Measurements from ENCODE around the gene BCL2L2. TPM values are rescaled to one million over a fixed set of nuclear protein-coding genes. Genes with fewer than 3 reads are reported as not detected.

Gene BCL2L2
- total and polyA plus RNA-seq, 10 of the 15 experiments (the other 5 are each of a cell fraction or from before 2014, with no cell fraction given), result 1.4 to 14.7 (median 7.1) TPM

DNA sequence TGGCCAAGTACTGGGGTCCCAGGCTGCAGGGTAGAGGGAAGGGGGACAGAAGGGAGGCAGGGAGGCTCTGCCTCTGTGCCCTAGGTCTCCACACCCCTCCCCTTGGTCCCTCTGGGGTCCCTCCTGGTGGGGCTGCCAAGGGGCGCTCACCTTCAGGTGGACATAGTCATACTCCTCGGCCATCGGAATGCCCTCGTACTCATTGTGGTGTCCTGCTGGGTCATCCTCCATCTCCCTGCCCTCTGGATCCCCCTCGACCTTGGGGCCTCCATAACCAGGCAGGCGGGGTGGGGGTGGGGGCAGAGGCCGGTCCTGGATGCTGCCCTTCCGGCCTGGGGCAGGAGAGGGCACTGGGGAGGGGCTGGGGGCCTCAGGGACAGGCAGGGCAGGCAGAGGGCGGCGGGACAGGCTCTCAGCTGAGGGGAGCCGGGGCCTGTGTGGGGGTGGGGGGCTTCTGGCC lies 52.6 kb downstream of the BCL2L2 start (continued):
- TF ChIP-seq, protein P1, sequence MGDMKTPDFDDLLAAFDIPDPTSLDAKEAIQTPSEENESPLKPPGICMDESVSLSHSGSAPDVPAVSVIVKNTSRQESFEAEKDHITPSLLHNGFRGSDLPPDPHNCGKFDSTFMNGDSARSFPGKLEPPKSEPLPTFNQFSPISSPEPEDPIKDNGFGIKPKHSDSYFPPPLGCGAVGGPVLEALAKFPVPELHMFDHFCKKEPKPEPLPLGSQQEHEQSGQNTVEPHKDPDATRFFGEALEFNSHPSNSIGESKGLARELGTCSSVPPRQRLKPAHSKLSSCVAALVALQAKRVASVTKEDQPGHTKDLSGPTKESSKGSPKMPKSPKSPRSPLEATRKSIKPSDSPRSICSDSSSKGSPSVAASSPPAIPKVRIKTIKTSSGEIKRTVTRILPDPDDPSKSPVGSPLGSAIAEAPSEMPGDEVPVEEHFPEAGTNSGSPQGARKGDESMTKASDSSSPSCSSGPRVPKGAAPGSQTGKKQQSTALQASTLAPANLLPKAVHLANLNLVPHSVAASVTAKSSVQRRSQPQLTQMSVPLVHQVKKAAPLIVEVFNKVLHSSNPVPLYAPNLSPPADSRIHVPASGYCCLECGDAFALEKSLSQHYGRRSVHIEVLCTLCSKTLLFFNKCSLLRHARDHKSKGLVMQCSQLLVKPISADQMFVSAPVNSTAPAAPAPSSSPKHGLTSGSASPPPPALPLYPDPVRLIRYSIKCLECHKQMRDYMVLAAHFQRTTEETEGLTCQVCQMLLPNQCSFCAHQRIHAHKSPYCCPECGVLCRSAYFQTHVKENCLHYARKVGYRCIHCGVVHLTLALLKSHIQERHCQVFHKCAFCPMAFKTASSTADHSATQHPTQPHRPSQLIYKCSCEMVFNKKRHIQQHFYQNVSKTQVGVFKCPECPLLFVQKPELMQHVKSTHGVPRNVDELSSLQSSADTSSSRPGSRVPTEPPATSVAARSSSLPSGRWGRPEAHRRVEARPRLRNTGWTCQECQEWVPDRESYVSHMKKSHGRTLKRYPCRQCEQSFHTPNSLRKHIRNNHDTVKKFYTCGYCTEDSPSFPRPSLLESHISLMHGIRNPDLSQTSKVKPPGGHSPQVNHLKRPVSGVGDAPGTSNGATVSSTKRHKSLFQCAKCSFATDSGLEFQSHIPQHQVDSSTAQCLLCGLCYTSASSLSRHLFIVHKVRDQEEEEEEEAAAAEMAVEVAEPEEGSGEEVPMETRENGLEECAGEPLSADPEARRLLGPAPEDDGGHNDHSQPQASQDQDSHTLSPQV (IDR thresholded peaks at IDR 0.05), result no peak
- TF ChIP-seq CHD2 (IDR thresholded peaks at IDR 0.05; ENCODE audit: borderline replicate concordance, low read depth, low read length) (no peak), SREBF2 (IDR thresholded peaks at IDR 0.05; ENCODE audit: low read length) (no peak), SPI1 (IDR thresholded peaks at IDR 0.05; ENCODE audit: borderline replicate concordance, insufficient read depth, low read depth, low read length) (no peak), SMC3 (IDR thresholded peaks at IDR 0.05; ENCODE audit: borderline replicate concordance, low read length) (no peak), STAT3 (IDR thresholded peaks at IDR 0.05; ENCODE audit: low read depth, low read length) (no peak), SIN3A (IDR thresholded peaks at IDR 0.05; ENCODE audit: low read depth, low read length) (no peak), NFYA (IDR thresholded peaks at IDR 0.05; ENCODE audit: borderline replicate concordance, low read depth, low read length) (no peak)
- TF ChIP-seq, protein P2, sequence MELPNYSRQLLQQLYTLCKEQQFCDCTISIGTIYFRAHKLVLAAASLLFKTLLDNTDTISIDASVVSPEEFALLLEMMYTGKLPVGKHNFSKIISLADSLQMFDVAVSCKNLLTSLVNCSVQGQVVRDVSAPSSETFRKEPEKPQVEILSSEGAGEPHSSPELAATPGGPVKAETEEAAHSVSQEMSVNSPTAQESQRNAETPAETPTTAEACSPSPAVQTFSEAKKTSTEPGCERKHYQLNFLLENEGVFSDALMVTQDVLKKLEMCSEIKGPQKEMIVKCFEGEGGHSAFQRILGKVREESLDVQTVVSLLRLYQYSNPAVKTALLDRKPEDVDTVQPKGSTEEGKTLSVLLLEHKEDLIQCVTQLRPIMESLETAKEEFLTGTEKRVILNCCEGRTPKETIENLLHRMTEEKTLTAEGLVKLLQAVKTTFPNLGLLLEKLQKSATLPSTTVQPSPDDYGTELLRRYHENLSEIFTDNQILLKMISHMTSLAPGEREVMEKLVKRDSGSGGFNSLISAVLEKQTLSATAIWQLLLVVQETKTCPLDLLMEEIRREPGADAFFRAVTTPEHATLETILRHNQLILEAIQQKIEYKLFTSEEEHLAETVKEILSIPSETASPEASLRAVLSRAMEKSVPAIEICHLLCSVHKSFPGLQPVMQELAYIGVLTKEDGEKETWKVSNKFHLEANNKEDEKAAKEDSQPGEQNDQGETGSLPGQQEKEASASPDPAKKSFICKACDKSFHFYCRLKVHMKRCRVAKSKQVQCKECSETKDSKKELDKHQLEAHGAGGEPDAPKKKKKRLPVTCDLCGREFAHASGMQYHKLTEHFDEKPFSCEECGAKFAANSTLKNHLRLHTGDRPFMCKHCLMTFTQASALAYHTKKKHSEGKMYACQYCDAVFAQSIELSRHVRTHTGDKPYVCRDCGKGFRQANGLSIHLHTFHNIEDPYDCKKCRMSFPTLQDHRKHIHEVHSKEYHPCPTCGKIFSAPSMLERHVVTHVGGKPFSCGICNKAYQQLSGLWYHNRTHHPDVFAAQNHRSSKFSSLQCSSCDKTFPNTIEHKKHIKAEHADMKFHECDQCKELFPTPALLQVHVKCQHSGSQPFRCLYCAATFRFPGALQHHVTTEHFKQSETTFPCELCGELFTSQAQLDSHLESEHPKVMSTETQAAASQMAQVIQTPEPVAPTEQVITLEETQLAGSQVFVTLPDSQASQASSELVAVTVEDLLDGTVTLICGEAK (IDR thresholded peaks at IDR 0.05; ENCODE audit: borderline replicate concordance), result no peak
- TF ChIP-seq, protein P3, sequence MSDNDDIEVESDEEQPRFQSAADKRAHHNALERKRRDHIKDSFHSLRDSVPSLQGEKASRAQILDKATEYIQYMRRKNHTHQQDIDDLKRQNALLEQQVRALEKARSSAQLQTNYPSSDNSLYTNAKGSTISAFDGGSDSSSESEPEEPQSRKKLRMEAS (IDR thresholded peaks at IDR 0.05; ENCODE audit: low read depth, low read length), result no peak

All from GM12878 (cell line).